GM13977 (cell line): ENCODE data around the gene DYRK2.

Source experiments
- DNase-seq: peaks from one replicate; pipeline ENCODE4 v3.0.0; 2012; ENCODE audit warnings: low spot score
- CTCF ChIP-seq: IDR thresholded peaks from 2 replicates; pipeline ENCODE4 v1.5.1; 2012; ENCODE audit warnings: mild to moderate bottlenecking, control low read depth; ENCODE audit not compliant: insufficient read depth; ENCODE audit errors: extremely low read depth, missing control alignments
- in situ Hi-C: fragments of 300-500 bp; cut with MboI; formaldehyde crosslinking; loops from one replicate; pipeline ENCODE4 v1.12.0; 2022; ENCODE audit warnings: low sequenced_read_pairs, low pct_unique_long_range_greater_than_20kb, mixed read lengths, inconsistent platforms; ENCODE audit not compliant: unreplicated experiment

Gene DYRK2

GRCh38 chr12:67656251-67656650 is 7.7 kb downstream of the DYRK2 start:
- in situ Hi-C loops = loop anchor here (10.0 kb wide), 1 partner anchor 279 kb away; no protein-coding TSS in a partner anchor
- no peak for DNase-seq

GRCh38 chr12:67658486-67658885 is 9.9 kb downstream of the DYRK2 start:
- no peak for DNase-seq
- in situ Hi-C loops = loop anchor here (10.0 kb wide), 1 partner anchor 276 kb away; no protein-coding TSS in a partner anchor
- TF ChIP-seq CTCF = no peak

More at GRCh38 chr12:67656251-67656650, 7.7 kb downstream of the DYRK2 start:
- TF ChIP-seq CTCF = no peak

GRCh38 chr12:67659292-67659691 is 10.7 kb downstream of the DYRK2 start:
- TF ChIP-seq CTCF = no peak
- DNase-seq = no peak
- in situ Hi-C loops = loop anchor here (10.0 kb wide), 1 partner anchor 276 kb away; no protein-coding TSS in a partner anchor

GRCh38 chr12:67661311-67662021 is 12.9 kb downstream of the DYRK2 start:
- in situ Hi-C loops = no loop called here
- no peak for TF ChIP-seq CTCF
- DNase-seq = no peak

GRCh38 chr12:67662910-67663538 is 14.5 kb downstream of the DYRK2 start:
- DNase-seq = no peak
- in situ Hi-C loops = no loop called here
- no peak for TF ChIP-seq CTCF

- no peak for DNase-seq
- TF ChIP-seq CTCF = no peak
- in situ Hi-C loops = no loop called here
These were observed 15.6 kb downstream of the DYRK2 start for GRCh38 chr12:67664171-67664570.
